Heart left ventricle (tissue), 13 donors: ENCODE measurements around the gene PANK2.

Experiments
- POLR2A ChIP-seq, 2 donors: fragments of 450-650 bp; IDR thresholded peaks; one replicate each; pipeline ENCODE4 v1.6.1; 2017; ENCODE audit warnings: antibody characterized with exemption in 2 of 2, mild to moderate bottlenecking in 2 of 2, moderate library complexity in 2 of 2
- TF ChIP-seq, protein P1 (sequence below), 12 donors: fragments of 200-600 bp; sonication (generic) in 4 of 12; IDR thresholded peaks; one replicate each; pipeline versions ENCODE4 v1.5.0 to v1.8.0; 2018 to 2022; ENCODE audit warnings: antibody characterized with exemption in 12 of 12, mild to moderate bottlenecking in 5 of 12
- donor health status: ischemic (EF 13 %, LVEDD 7.1; RV severe dilation, severe dysfunction).
- donor health status: DM: no; HTN: yes; CAD: no.
- donor health status: DM: no; HTN: no; CAD: no.
- donor health status: ischemic (EF 25% LVEDD 6.9; RV normal size, moderate dysfunction).
- donor health status: ischemic (EF 25% LVEDD 5.7; RV mildly dilated, moderate dysfunction).
- donor health status: ischemic (EF 35%, LVEDD 5.7; RV mildly dilated, moderate dysfunction).
- donor health status: nonischemic (EF 11% LVEDD 7.7; RV severe dilation, severe dysfunction).
- donor health status: DM: yes; HTN: yes; CAD: no.
- donor health status: PGD.
- donor health status: ischemic (EF 29% LVEDD 5.4; RV normal size, mild dysfunction).
- donor health status: nonischemic (EF 23%, LVEDD 6.1; RV moderate dilation, normal function).

DNA sequence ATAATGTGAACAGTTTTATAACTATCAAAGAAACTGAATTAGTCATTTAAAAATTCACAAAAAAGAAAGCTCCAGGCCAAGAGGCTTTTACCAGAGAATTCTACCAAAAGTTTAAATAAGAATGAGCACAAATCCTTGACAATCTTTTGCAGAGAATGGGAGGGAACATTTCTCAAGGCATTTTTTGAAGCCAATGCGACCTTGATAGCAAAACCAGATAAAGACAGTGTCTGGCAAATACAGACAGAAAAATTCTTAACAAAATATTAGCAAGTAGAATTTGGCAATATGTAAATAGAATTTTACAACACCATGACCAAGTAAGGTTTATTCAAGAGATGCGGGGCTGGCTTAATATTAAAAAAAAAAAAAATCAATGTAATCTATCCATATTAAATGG, 84.5 kb downstream of the PANK2 start:
- TF ChIP-seq, protein P1, sequence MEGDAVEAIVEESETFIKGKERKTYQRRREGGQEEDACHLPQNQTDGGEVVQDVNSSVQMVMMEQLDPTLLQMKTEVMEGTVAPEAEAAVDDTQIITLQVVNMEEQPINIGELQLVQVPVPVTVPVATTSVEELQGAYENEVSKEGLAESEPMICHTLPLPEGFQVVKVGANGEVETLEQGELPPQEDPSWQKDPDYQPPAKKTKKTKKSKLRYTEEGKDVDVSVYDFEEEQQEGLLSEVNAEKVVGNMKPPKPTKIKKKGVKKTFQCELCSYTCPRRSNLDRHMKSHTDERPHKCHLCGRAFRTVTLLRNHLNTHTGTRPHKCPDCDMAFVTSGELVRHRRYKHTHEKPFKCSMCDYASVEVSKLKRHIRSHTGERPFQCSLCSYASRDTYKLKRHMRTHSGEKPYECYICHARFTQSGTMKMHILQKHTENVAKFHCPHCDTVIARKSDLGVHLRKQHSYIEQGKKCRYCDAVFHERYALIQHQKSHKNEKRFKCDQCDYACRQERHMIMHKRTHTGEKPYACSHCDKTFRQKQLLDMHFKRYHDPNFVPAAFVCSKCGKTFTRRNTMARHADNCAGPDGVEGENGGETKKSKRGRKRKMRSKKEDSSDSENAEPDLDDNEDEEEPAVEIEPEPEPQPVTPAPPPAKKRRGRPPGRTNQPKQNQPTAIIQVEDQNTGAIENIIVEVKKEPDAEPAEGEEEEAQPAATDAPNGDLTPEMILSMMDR (IDR thresholded peaks at IDR 0.05), result no peak
- TF ChIP-seq POLR2A (IDR thresholded peaks at IDR 0.05), result no peak
